ENCODE data around the gene SARNP. TPM values are rescaled to one million over a fixed set of nuclear protein-coding genes. Genes with fewer than 3 reads are reported as not detected.

Gene SARNP
- total and polyA plus RNA-seq, 2 experiments from 2014 or later, result 103 to 118 TPM

- Histone ChIP-seq H3K4me3 (peak overlapping the region; percentile 34), H2AFZ (peak overlapping the region; percentile 71), H3K79me2 (peaks cover 12% of the 10 kb centered on the region), H3K27ac (peak overlapping the region; percentile 88), H4K20me1 (ENCODE audit: insufficient read depth, poor library complexity, severe bottlenecking) (no peaks in the 10 kb centered on the region), H3K36me3 (replicated peaks; ENCODE audit: insufficient read depth, low read depth) (no peaks in the 10 kb centered on the region), H3K4me2 (peak overlapping the region; percentile 78), H3K4me1 (ENCODE audit: insufficient read depth) (peaks cover 28% of the 10 kb centered on the region), H3K9me3 (ENCODE audit: low read depth) (no peaks in the 10 kb centered on the region), H3K9me2 (replicated peaks; ENCODE audit: insufficient read depth) (no peaks in the 10 kb centered on the region), H3K27me3 (no peaks in the 10 kb centered on the region)
- DNase-seq (ENCODE audit: low spot score), result no peak
- TF ChIP-seq EZH2 (IDR thresholded peaks at IDR 0.05; ENCODE audit: borderline replicate concordance), result no peak
- no peak for TF ChIP-seq CTCF (IDR thresholded peaks at IDR 0.05; ENCODE audit: poor library complexity)
- no peak for TF ChIP-seq EZH2phosphoT487 (IDR thresholded peaks at IDR 0.05; ENCODE audit: low read depth, severe bottlenecking, unreplicated experiment)
- 48% methylated on average over 3 of the region's 3 CpGs for WGBS (ENCODE audit: low lambda C conversion rate, missing lambda C conversion rate)
These were observed 75.4 kb downstream of the SARNP start for GRCh38 chr12:55741931-55742680.

GRCh38 chr12:55739025-55739378 is 78.5 kb downstream of the SARNP start:
- H3K27ac ChIP-seq, result no peak overlapping the region
- WGBS (ENCODE audit: low lambda C conversion rate, missing lambda C conversion rate), result 79% methylated on average over 2 of the region's 2 CpGs
- H3K4me3 ChIP-seq, result no peak overlapping the region

GRCh38 chr12:55738123-55739024 is 79.2 kb downstream of the SARNP start:
- peak overlapping the region; percentile 82 for H3K27ac ChIP-seq
- H3K36me3 ChIP-seq (replicated peaks; ENCODE audit: insufficient read depth, low read depth), result no peaks in the 10 kb centered on the region
- peak; percentile 90 for DNase-seq (ENCODE audit: low spot score)
- H3K9me2 ChIP-seq (replicated peaks; ENCODE audit: insufficient read depth), result no peaks in the 10 kb centered on the region
- no peaks in the 10 kb centered on the region for H4K20me1 ChIP-seq (ENCODE audit: insufficient read depth, poor library complexity, severe bottlenecking)
- no peaks in the 10 kb centered on the region for H3K27me3 ChIP-seq
- no peaks in the 10 kb centered on the region for H3K9me3 ChIP-seq (ENCODE audit: low read depth)
- no peaks in the 10 kb centered on the region for H3K79me2 ChIP-seq
- TF ChIP-seq EZH2 (IDR thresholded peaks at IDR 0.05; ENCODE audit: borderline replicate concordance) (no peak), CTCF (IDR thresholded peaks at IDR 0.05; ENCODE audit: poor library complexity) (peak; percentile 94)
- H3K4me2 ChIP-seq, result peak overlapping the region; percentile 81
- WGBS (ENCODE audit: low lambda C conversion rate, missing lambda C conversion rate), result 2% methylated on average over 14 of the region's 14 CpGs
- peak overlapping the region; percentile 56 for H3K4me3 ChIP-seq
- peak overlapping the region; percentile 66 for H2AFZ ChIP-seq
- H3K4me1 ChIP-seq (ENCODE audit: insufficient read depth), result peaks cover 10% of the 10 kb centered on the region

More at GRCh38 chr12:55739025-55739378, 78.5 kb downstream of the SARNP start:
- Histone ChIP-seq H3K9me2 (replicated peaks; ENCODE audit: insufficient read depth) (no peaks in the 10 kb centered on the region), H2AFZ (no peak overlapping the region), H3K79me2 (peaks cover 1% of the 10 kb centered on the region), H3K4me2 (no peak overlapping the region), H3K36me3 (replicated peaks; ENCODE audit: insufficient read depth, low read depth) (no peaks in the 10 kb centered on the region), H3K9me3 (ENCODE audit: low read depth) (no peaks in the 10 kb centered on the region), H3K4me1 (ENCODE audit: insufficient read depth) (peaks cover 11% of the 10 kb centered on the region), H3K27me3 (no peaks in the 10 kb centered on the region), H4K20me1 (ENCODE audit: insufficient read depth, poor library complexity, severe bottlenecking) (no peaks in the 10 kb centered on the region)
- no peak for DNase-seq (ENCODE audit: low spot score)
- TF ChIP-seq EZH2 (IDR thresholded peaks at IDR 0.05; ENCODE audit: borderline replicate concordance) (no peak), EZH2phosphoT487 (IDR thresholded peaks at IDR 0.05; ENCODE audit: low read depth, severe bottlenecking, unreplicated experiment) (no peak), CTCF (IDR thresholded peaks at IDR 0.05; ENCODE audit: poor library complexity) (no peak)

Data from hepatocyte (in vitro differentiated cells).